ENCODE data around the gene ZGPAT.

ZGPAT gene

GRCh38 chr20:63692436-63693082 lies 15.3 kb upstream of the ZGPAT start:
- no peak for DNase-seq

DNA sequence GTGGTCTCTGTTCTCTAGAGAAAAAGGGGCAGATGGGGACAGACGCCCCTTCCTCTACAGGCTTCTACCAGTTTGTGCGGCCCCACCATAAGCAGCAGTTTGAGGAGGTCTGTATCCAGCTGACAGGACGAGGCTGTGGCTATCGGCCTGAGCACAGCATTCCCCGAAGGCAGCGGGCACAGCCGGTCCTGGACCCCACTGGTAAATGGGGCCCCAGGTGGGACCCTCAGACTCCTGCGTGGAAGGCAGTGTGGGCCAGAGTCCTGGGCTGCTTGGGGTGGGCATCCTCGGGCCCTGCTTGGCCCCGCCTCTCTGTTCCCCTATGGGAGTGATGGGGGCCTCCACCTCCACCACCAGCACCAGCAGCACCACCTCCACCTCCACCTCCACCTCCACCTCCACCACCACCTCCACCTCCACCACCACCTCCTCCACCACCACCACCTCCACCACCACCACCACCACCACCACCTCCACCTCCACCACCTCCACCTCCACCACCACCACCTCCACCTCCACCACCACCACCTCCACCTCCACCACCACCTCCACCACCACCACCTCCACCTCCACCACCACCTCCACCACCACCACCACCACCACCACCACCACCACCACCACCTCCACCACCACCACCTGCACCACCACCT lies 14.6 kb upstream of the ZGPAT start:
- DNase-seq, result no peak

DNA sequence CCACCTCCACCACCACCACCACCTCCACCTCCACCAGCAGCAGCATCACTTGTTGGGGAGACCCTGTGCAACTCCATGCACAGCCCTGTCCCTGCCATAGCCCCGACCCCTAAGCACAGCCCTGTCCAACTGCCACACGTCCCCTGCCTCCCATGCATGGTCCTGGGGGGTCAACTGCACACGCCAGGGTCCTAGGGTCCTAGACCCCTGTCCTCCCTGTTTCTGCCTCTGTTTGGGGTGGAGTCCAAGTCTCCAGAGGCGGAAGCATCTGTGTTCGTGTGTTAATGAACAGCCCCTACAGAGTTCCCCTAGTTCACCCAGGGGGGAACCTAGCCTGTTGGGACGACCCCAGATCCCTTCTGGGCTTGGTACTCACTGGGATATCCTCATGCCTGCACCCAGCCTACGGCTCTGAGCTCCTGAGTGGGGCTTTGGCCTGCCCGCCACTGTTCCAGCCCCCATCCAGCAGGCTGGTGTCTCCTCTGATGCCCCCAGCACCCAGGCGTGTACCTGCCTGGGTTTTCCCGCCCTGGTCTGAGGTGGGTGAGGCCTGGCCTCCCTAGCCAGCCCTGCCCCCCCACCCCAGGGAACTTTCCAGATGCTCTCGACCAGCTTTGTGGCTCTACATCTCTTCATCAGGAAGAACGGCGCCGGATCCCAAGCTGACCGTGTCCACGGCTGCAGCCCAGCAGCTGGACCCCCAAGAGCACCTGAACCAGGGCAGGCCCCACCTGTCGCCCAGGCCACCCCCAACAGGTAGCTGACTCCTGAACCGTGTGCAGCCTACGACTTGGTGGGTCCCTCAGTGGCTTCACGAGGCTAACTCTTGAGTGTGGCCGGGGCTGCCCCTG lies 13.9 kb upstream of the ZGPAT start:
- no peak for DNase-seq

DNA sequence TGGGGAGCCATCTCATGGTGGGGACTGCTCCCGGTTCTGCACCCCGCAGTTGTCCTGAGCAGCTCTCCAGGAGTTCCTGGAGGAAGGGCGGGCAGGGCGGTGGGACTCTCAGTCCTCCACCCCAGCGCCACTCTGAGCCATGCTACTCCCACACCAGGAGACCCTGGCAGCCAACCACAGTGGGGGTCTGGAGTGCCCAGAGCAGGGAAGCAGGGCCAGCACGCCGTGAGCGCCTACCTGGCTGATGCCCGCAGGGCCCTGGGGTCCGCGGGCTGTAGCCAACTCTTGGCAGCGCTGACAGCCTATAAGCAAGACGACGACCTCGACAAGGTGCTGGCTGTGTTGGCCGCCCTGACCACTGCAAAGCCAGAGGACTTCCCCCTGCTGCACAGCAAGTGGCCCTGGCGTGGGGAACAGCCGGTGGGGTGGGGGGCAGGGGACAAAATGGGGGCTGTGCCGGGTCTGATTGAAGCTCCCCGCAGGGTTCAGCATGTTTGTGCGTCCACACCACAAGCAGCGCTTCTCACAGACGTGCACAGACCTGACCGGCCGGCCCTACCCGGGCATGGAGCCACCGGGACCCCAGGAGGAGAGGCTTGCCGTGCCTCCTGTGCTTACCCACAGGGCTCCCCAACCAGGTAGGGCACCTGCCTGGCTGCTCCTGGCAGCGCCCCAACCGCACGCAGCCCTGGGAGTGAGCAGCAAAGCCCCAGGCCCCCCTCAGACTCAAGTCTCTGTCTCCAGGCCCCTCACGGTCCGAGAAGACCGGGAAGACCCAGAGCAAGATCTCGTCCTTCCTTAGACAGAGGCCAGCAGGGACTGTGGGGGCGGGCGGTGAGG lies 13.0 kb upstream of the ZGPAT start:
- DNase-seq, result no peak

GRCh38 chr20:63695424-63696305 lies 12.2 kb upstream of the ZGPAT start:
- DNase-seq, result no peak

DNA sequence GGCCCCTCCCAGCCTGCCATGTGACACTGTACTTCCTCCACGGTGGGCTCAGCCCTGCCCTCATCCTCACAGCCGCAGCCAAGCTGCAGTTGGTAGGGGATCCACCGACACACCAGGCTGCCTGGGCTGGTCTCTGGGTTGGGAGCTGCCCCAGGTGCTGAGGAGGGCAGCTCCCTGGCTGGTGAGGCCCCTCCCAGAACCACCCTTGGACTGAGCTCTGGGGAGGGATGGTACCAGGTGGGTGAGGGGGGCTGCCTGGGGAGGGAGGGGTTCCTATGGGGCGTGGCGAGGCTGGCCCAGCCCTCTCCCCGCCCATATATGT lies 11.6 kb upstream of the ZGPAT start:
- DNase-seq, result no peak

DNA sequence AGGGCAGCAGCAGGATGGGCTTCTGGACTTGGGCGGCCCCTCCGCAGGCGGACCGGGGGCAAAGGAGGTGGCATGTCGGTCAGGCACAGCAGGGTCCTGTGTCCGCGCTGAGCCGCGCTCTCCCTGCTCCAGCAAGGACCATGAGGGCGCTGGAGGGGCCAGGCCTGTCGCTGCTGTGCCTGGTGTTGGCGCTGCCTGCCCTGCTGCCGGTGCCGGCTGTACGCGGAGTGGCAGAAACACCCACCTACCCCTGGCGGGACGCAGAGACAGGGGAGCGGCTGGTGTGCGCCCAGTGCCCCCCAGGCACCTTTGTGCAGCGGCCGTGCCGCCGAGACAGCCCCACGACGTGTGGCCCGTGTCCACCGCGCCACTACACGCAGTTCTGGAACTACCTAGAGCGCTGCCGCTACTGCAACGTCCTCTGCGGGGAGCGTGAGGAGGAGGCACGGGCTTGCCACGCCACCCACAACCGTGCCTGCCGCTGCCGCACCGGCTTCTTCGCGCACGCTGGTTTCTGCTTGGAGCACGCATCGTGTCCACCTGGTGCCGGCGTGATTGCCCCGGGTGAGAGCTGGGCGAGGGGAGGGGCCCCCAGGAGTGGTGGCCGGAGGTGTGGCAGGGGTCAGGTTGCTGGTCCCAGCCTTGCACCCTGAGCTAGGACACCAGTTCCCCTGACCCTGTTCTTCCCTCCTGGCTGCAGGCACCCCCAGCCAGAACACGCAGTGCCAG lies 11.0 kb upstream of the ZGPAT start, which contains the start of gene TNFRSF6B:
TNFRSF6B (plus strand) TSS at position 25 of the 729 bp plus-strand sequence; CDS start at position 141, 116 bp downstream.
- DNase-seq, result peak; percentile 43

GRCh38 chr20:63697357-63697867 lies 10.4 kb upstream of the ZGPAT start:
- no peak for DNase-seq

GRCh38 chr20:63697868-63698545 lies 9.8 kb upstream of the ZGPAT start:
- no peak for DNase-seq

DNA sequence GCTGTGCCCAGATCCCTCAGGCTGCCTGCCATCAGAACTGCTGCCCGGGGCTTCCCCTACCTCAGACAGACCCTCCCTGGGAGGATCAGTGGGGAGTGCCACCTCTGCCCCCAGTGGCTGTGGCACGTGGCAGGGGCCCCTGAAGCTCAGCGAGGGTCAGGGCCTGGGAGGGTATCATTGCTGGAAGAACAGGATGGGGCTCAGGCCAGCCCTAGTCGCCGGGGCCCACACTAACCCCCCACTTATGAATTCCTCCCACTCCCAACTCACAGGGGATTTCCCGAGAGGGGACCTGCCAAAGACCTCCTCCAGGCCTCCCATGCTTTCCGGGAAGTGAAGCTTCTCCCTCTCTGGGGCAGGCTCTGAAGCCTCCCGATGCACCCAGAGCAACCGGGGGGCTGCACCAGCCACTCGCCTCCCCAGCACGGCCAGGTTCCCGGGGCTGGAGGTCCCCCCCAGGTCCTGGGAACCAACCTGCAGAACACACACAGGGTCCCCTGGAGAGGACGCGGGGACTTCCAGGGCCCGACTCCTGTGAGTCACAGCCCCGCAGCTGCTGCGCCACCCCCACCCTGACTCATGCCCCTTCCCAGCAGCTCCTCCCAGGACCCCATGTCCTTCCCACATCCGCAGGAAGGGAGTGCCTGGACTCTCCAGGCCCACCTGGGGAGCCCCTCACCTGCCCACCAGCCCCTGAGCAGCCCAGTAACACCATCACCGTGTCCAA lies 8.9 kb upstream of the ZGPAT start:
- DNase-seq, result no peak

GRCh38 chr20:63699466-63700198 lies 8.2 kb upstream of the ZGPAT start:
- DNase-seq, result no peak

DNA sequence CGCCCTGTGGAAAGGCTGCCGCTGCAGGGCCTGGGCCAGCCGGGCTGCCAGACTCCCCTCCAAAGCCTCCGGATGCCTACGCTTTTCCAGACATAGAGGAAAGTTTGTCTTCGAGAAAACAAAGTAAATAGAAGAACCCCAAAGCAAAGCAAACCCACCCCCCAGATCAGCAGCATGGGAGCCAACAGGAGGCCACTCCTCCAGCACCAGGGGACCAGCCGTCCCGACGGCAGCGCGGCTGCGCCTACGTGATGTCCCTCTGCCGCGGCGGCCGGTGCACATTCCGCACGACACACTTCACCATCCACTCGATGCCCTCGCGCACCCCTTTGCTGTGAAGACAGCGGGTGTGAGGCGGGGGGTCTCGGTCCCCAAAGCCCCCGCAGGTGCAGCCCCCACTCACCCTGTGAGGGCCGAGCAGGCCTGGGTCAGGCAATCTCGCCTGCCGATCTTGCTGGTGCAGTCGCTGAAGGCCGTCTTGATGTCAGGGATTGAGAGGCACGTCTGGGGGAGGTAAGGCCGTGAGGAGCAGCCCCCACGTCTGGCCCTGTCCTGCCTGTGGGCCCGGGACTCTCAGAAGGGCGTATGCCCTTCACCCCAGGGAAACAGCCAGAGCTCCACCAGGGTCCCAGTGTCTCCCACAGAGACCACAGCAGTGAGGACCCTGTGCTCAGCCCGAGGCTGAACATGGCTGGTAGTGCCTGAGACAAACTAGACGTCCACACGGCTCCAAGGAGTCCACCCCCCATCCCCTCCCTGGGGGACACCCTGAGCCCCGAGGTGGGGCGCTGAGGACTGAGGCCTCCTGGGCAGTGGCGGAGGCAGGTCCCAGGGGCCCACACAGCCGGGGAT lies 7.4 kb upstream of the ZGPAT start:
- DNase-seq, result no peak

DNA sequence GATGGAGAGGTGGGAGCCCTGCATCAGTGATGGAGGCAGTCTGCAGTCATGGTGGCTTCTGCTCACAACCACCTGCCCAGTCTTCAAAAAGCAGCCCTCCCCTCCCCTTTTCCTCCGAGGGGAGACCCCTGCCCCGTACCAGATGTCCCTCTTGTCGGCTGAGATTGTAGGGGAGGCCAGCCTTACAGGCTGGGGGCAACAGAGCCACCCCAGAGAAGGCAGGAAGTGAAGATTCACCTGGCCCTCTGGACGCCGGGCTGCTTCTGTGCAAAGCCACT lies 6.8 kb upstream of the ZGPAT start:
- no peak for DNase-seq

- no peak for DNase-seq
Observed at GRCh38 chr20:63701329-63702035, 6.4 kb upstream of the ZGPAT start.

- DNase-seq, result no peak
Observed at GRCh38 chr20:63702036-63702665, 5.7 kb upstream of the ZGPAT start.

DNA sequence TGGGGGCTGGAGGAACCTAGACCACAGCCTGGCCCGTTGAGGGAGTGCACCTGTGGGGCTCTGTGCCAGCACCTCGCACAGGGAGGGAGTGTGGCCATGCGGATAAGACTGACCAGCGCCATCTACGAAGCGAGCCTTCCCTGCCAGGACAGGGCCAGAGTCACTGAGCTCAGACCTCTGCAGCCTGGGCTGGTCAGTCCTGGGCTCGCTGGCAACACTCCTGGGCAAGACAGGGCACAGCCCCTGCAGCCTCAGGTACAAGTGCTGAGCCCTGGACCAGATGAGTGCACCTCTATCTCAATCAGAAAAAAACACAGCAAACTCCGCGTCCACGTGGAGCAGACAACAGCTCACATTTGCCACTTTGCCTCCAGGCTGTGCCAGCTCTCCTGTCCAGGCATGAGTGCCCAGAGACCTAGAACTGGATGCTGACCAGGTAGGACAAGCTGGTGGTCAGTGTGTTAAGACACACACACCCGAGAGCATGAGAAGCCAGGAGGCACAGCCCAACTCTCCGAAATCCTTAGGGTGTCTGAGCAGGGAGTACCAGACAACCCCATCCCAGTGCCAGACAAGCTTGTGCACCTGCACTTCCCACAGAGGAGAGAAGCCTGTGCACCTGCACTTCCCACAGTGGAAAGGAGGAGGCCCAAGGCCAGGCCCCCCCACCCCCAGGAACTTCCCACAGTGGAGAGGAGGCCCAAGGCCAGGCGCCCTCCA lies 4.9 kb upstream of the ZGPAT start:
- no peak for DNase-seq
